Measurements from ENCODE around the gene SH2D4B. TPM values are rescaled to one million over a fixed set of nuclear protein-coding genes. Genes with fewer than 3 reads are reported as not detected.

SH2D4B gene
- total RNA-seq, 1 donor from 2014 or later: 0.12 TPM

DNA sequence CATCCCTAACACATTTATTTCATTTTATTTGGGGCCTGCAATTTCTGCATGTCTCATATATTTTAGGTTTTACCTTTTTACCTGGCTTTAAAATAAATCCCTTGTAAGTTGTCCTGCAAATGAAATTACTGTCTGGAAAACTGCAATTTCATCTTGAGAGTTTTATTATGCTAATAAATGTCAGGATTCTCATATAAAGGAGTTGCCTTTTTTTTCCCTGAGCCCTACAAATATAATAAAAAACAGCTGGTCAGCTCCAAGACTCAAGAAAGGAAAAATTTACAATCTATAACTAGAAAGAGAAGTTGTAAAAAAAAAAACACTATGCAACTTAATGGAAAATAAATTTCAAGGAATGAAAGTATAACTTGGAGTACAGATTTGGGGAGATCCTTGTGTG is 108.7 kb downstream of the SH2D4B start:
- TF ChIP-seq, protein P1, sequence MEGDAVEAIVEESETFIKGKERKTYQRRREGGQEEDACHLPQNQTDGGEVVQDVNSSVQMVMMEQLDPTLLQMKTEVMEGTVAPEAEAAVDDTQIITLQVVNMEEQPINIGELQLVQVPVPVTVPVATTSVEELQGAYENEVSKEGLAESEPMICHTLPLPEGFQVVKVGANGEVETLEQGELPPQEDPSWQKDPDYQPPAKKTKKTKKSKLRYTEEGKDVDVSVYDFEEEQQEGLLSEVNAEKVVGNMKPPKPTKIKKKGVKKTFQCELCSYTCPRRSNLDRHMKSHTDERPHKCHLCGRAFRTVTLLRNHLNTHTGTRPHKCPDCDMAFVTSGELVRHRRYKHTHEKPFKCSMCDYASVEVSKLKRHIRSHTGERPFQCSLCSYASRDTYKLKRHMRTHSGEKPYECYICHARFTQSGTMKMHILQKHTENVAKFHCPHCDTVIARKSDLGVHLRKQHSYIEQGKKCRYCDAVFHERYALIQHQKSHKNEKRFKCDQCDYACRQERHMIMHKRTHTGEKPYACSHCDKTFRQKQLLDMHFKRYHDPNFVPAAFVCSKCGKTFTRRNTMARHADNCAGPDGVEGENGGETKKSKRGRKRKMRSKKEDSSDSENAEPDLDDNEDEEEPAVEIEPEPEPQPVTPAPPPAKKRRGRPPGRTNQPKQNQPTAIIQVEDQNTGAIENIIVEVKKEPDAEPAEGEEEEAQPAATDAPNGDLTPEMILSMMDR (IDR thresholded peaks at IDR 0.05; ENCODE audit: unreplicated experiment): no peak
- H3K9me3 Mint-ChIP-seq (ENCODE audit: low read depth): no peaks in the 10 kb centered on the region
- no peaks in the 10 kb centered on the region for H3K4me1 Mint-ChIP-seq (ENCODE audit: low read depth)
- no peak overlapping the region for H3K27ac Mint-ChIP-seq
- H3K4me3 Mint-ChIP-seq (ENCODE audit: low read depth): no peak overlapping the region
- DNase-seq (ENCODE audit: low spot score, unreplicated experiment): no peak
- no peaks in the 10 kb centered on the region for H3K36me3 Mint-ChIP-seq (ENCODE audit: insufficient read depth)
- H3K27me3 Mint-ChIP-seq: no peaks in the 10 kb centered on the region

DNA sequence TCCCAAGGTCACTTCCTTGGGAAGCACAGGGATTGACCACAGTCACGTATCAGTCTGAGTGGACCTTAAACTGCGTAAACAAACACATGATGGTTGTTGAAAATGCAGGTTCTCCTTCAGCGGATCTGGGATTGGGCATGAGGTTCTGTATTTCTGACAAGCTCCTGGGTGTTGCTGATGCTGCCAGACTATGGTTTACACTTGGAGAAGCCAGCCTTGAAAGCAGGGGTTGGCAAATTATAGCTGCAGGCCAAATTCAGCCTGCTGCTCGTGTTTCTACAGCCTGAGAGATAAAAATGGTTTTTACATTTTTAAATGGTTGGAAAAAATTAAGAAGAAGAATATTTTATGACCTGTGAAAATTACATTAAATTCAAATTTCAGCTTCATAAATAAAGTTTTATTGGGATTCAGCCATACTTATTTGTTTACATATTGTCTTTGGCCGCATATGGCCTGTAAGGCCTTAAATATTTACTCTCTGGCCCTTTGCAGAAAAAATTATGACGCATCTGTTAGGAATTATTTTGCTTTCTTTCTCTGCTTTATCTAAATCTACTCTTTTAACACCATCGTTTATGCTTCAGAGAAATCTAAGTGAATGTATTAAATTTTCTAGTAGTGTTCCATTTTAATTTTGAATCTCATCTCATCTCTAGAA is 109.6 kb downstream of the SH2D4B start:
- H3K9me3 Mint-ChIP-seq (ENCODE audit: low read depth): no peaks in the 10 kb centered on the region
- DNase-seq (ENCODE audit: low spot score, unreplicated experiment): no peak

DNA sequence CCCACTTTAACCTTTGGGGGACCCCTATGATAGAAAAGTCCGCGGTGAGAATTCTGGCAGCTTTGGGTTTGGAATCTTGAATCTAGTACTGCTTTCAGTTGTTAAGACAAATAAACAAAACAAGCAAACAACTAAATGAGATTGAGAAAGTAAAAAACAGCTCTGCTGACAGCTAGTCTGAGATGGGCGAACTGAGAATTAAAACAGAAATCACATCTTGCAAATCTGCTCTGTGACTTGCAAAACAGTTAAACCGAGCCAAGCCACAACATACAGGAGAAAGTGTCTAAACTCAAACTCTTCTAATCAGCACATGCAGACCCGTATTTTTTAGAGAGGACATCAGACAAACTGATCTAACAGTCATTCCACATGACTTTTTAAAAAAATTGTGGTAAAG is 110.4 kb downstream of the SH2D4B start:
- no peaks in the 10 kb centered on the region for H3K4me1 Mint-ChIP-seq (ENCODE audit: low read depth)
- no peak overlapping the region for H3K4me3 Mint-ChIP-seq (ENCODE audit: low read depth)
- no peak overlapping the region for H3K27ac Mint-ChIP-seq
- H3K36me3 Mint-ChIP-seq (ENCODE audit: insufficient read depth): no peaks in the 10 kb centered on the region
- no peaks in the 10 kb centered on the region for H3K27me3 Mint-ChIP-seq
- no peaks in the 10 kb centered on the region for H3K9me3 Mint-ChIP-seq (ENCODE audit: low read depth)
- DNase-seq (ENCODE audit: low spot score, unreplicated experiment): no peak
- TF ChIP-seq, protein P1 (IDR thresholded peaks at IDR 0.05; ENCODE audit: unreplicated experiment): no peak

More for the DNA sequence above, 109.6 kb downstream of the SH2D4B start:
- TF ChIP-seq, protein P1 (IDR thresholded peaks at IDR 0.05; ENCODE audit: unreplicated experiment): no peak
- no peak overlapping the region for H3K4me3 Mint-ChIP-seq (ENCODE audit: low read depth)
- H3K27me3 Mint-ChIP-seq: no peaks in the 10 kb centered on the region
- no peaks in the 10 kb centered on the region for H3K36me3 Mint-ChIP-seq (ENCODE audit: insufficient read depth)
- H3K27ac Mint-ChIP-seq: no peak overlapping the region
- no peaks in the 10 kb centered on the region for H3K4me1 Mint-ChIP-seq (ENCODE audit: low read depth)

DNA sequence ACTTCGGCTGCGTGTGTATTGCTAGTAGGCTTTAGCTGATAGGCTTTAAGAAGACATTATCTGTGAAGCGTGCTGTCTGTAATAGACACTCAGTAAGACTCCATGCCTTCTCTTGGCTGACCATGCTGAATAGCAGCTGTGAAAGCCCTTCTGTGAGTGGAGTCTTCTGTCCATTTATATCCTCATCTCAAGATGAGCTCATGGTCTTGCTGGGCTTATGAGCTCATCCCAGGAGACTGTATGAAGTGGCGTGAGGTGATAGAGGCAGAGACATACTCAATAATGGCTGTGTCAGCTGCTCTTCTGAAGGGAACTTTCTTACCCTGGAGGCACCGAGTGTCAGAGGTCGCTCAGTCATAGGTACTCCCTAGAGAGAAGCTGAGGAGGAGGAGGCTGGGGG is 111.5 kb downstream of the SH2D4B start:
- Mint-ChIP-seq H3K27me3 (no peaks in the 10 kb centered on the region), H3K4me3 (ENCODE audit: low read depth) (no peak overlapping the region), H3K9me3 (ENCODE audit: low read depth) (peaks cover 10% of the 10 kb centered on the region), H3K27ac (no peak overlapping the region), H3K4me1 (ENCODE audit: low read depth) (no peaks in the 10 kb centered on the region), H3K36me3 (ENCODE audit: insufficient read depth) (no peaks in the 10 kb centered on the region)
- DNase-seq (ENCODE audit: low spot score, unreplicated experiment): no peak
- TF ChIP-seq, protein P1 (IDR thresholded peaks at IDR 0.05; ENCODE audit: unreplicated experiment): no peak

DNA sequence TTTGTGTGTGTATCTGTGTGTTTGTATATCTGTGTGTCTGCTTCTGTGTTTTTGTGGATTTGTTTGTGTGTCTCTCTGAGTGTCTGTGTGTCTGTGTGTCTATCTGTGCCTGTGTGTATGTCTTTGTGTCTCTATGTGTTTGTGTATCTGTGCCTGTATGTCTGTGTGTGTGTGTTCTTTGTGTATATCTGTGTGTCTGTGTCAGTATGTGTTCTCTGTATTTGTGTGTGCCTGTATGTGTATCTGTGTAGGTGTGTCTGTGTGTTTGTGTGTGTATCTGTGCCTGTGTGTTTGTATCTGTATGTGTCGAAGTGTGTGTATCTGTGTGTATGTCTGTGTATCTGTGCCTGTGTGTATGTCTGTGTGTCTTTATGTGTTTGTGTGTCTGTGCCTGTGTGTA is 118.2 kb downstream of the SH2D4B start:
- Mint-ChIP-seq H3K27ac (no peak overlapping the region), H3K9me3 (ENCODE audit: low read depth) (peaks cover 10% of the 10 kb centered on the region), H3K36me3 (ENCODE audit: insufficient read depth) (no peaks in the 10 kb centered on the region), H3K4me1 (ENCODE audit: low read depth) (peaks cover 4% of the 10 kb centered on the region), H3K4me3 (ENCODE audit: low read depth) (no peak overlapping the region), H3K27me3 (no peaks in the 10 kb centered on the region)
- TF ChIP-seq, protein P1 (IDR thresholded peaks at IDR 0.05; ENCODE audit: unreplicated experiment): no peak
- DNase-seq (ENCODE audit: low spot score, unreplicated experiment): no peak
